HEK293T (cell line): ENCODE data around the gene MUSTN1.

Source experiments
- ARNT ChIP-seq: fragments of 450-650 bp; IDR thresholded peaks from 2 replicates; pipeline ENCODE4 v1.6.1; 2017; ENCODE audit warnings: mild to moderate bottlenecking
- BHLHE40 ChIP-seq: fragments of 450-650 bp; IDR thresholded peaks from 2 replicates; pipeline ENCODE4 v1.6.1; 2016; ENCODE audit warnings: mild to moderate bottlenecking, moderate library complexity, borderline replicate concordance
- CTBP1 ChIP-seq: fragments of 450-650 bp; IDR thresholded peaks from 2 replicates; pipeline ENCODE4 v1.6.1; 2016; ENCODE audit warnings: borderline replicate concordance
- ELF4 ChIP-seq: fragments of 450-650 bp; IDR thresholded peaks from 2 replicates; pipeline ENCODE4 v1.6.1; 2017; ENCODE audit warnings: antibody characterized with exemption
- FOXA1 ChIP-seq: fragments of 450-650 bp; IDR thresholded peaks from 2 replicates; pipeline ENCODE4 v1.6.1; 2016; ENCODE audit warnings: mild to moderate bottlenecking
- FOXK2 ChIP-seq: fragments of 450-650 bp; IDR thresholded peaks from 2 replicates; pipeline ENCODE4 v1.6.1; 2016; ENCODE audit warnings: mild to moderate bottlenecking
- FOXM1 ChIP-seq: fragments of 450-650 bp; IDR thresholded peaks from 2 replicates; pipeline ENCODE4 v1.6.1; 2017; ENCODE audit warnings: mild to moderate bottlenecking, borderline replicate concordance
- PKNOX1 ChIP-seq: fragments of 450-650 bp; IDR thresholded peaks from 2 replicates; pipeline ENCODE4 v1.6.1; 2016
- SP1 ChIP-seq: fragments of 450-650 bp; IDR thresholded peaks from 2 replicates; pipeline ENCODE4 v1.6.1; 2017
- SUZ12 ChIP-seq: fragments of 450-650 bp; IDR thresholded peaks from 2 replicates; pipeline ENCODE4 v1.6.1; 2016; ENCODE audit warnings: mild to moderate bottlenecking
- TARDBP ChIP-seq: fragments of 450-650 bp; IDR thresholded peaks from 2 replicates; pipeline ENCODE4 v1.6.1; 2016

GRCh38 chr3:52854013-52854412, 19.2 kb upstream of the MUSTN1 start:
- TF ChIP-seq FOXM1: no peak
- no peak for TF ChIP-seq ARNT
- TF ChIP-seq SUZ12: no peak
- TF ChIP-seq BHLHE40: no peak
- no peak for TF ChIP-seq FOXA1
- no peak for TF ChIP-seq SP1
- no peak for TF ChIP-seq FOXK2
- no peak for TF ChIP-seq TARDBP
- no peak for TF ChIP-seq ELF4
- no peak for TF ChIP-seq CTBP1
- TF ChIP-seq PKNOX1: no peak
